Pancreas (tissue), 10 donors: Measurements from ENCODE around the gene SPAG9. TPM values are rescaled to one million over a fixed set of nuclear protein-coding genes. Genes with fewer than 3 reads are reported as not detected.

Source experiments
- ATAC-seq, 4 donors: fragments of 200-7000 bp; cut with Tn5 transposase; one replicate each; pipeline versions ENCODE4 v1.8.0 to v1.9.1; 2020; ENCODE audit warnings: mild to moderate bottlenecking in 4 of 4, moderate library complexity in 4 of 4
- DNase-seq, 6 donors: peaks; one replicate each; pipeline ENCODE4 v3.0.0-alpha.2; 2020
- FAIRE-seq: peaks from 2 replicates; lab custom pipeline; 2012; peaks lifted over from hg19 to GRCh38; lab: Jason Lieb, UNC
- H3K27ac ChIP-seq, 4 donors: fragments of 200-600 bp; sonication (generic); 1 replicate in 3 of 4; 2 replicates in 1 of 4; pipeline versions ENCODE4 v1.5.0 to v1.8.0; 2020
- H3K27me3 ChIP-seq, 4 donors: fragments of 200-600 bp; one replicate each; pipeline ENCODE4 v1.8.0; 2021
- H3K36me3 ChIP-seq, 3 donors: fragments of 200-600 bp; sonication (generic) in 1 of 3; one replicate each; pipeline versions ENCODE4 v1.5.0 to v1.8.0; 2020 to 2021
- H3K4me1 ChIP-seq, 3 donors: fragments of 200-600 bp; one replicate each; pipeline ENCODE4 v1.8.0; 2021
- H3K4me3 ChIP-seq, 4 donors: fragments of 200-600 bp; sonication (generic) in 2 of 4; one replicate each; pipeline versions ENCODE4 v1.5.0 to v1.8.0; 2020 to 2021
- H3K9me3 ChIP-seq, 4 donors: fragments of 200-600 bp; one replicate each; pipeline ENCODE4 v1.8.0; 2021
- CTCF ChIP-seq, 4 donors: fragments of 200-600 bp; sonication (generic) in 3 of 4; IDR thresholded peaks; one replicate each; pipeline versions ENCODE4 v1.5.0 to v1.8.0; 2021; ENCODE audit warnings: antibody characterized with exemption in 4 of 4
- whole genome bisulfite sequencing, 2 donors: extraction: QIAGEN DNeasy Blood & Tissue Kit; methylation state at CpG; one replicate each; pipeline ENCODE4 v1.1.7; 2013; 5-methylcytosine and 5-hydroxymethylcytosine counted together
- intact Hi-C, 3 donors: fragments of 100-400 bp; cut with DNase I; formaldehyde crosslinking; loops; one replicate each; pipeline versions ENCODE4 v1.11.1 to v1.14.2; 2022
- polyA plus RNA-seq, 2 donors: library from polyadenylated mRNA; stranded (reverse); fragments of 200-250 nt; gene quantifications; one replicate each; pipeline ENCODE4 v1.2.3, GENCODE V29; 2013
- total RNA-seq, 6 donors: library from RNA; stranded (reverse); fragmentation: NEBNext Ultra II Directional in 4 of 6; extraction: Animal tissue kit (Norgen Biotek cat#: 25700) in 4 of 6; gene quantifications; one replicate each; pipeline versions ENCODE4 v1.2.1 to v1.2.4, GENCODE V29; 2021 to 2023
- donor health status: healthy with polysubstance abuse.
- donor health status: DM: no; HTN: no; CAD: no; lungs with moderate emphysema.
- donor health status: DM: no; HTN: no; CAD: no.
- donor health status: control.
- donor health status: control.
- donor health status: Bipolar disorder and iron deficiency.
- donor health status: DM: yes; HTN: yes; CAD: no.
- donor health status: DM: no; HTN: no; CAD: no.
- donor health status: DM: no; HTN: no; CAD: no.
- donor health status: DM: yes; HTN: yes; CAD: no.

The SPAG9 gene
- total and polyA plus RNA-seq, 8 donors, result 18.7 to 56.1 (median 39.7) TPM

GRCh38 chr17:50961282-50962220 is 159.1 kb downstream of the SPAG9 start:
- Histone ChIP-seq H3K36me3 (peaks cover 0 to 22% (median 0%) of the 10 kb centered on the region in 3 donors), H3K4me1 (peaks cover 2 to 3% (median 3%) of the 10 kb centered on the region in 3 donors), H3K27ac (no peak overlapping the region), H3K4me3 (no peak overlapping the region), H3K27me3 (no peaks in the 10 kb centered on the region), H3K9me3 (no peaks in the 10 kb centered on the region)
- DNase-seq (no peak), FAIRE-seq (no peak), ATAC-seq (no peak)
- 73 to 79% methylated on average over 9 of the region's 9 CpGs for WGBS, 2 donors
- intact Hi-C loops, result no loop called here
- TF ChIP-seq CTCF (IDR thresholded peaks at IDR 0.05), result no peak

- Histone ChIP-seq H3K36me3 (peaks cover 0 to 8% (median 0%) of the 10 kb centered on the region in 3 donors), H3K4me1 (peaks cover 4 to 16% (median 12%) of the 10 kb centered on the region in 3 donors), H3K27ac (no peak overlapping the region), H3K9me3 (no peaks in the 10 kb centered on the region), H3K27me3 (no peaks in the 10 kb centered on the region), H3K4me3 (no peak overlapping the region)
- intact Hi-C loops, result loop anchor here (10.0 kb wide), 2 partner anchors 115 to 175 kb away; no protein-coding TSS in a partner anchor
- WGBS, 2 donors, result 92 to 96% methylated on average over 2 of the region's 2 CpGs
- ATAC-seq, result no peak
- FAIRE-seq, result no peak
- no peak for DNase-seq
- TF ChIP-seq CTCF (IDR thresholded peaks at IDR 0.05), result no peak
These were observed 161.3 kb downstream of the SPAG9 start for GRCh38 chr17:50959341-50959740.

GRCh38 chr17:50957600-50958575 is 162.8 kb downstream of the SPAG9 start:
- DNase-seq (no peak), FAIRE-seq (no peak), ATAC-seq (no peak)
- intact Hi-C loops, result loop anchor here (10.0 kb wide), 2 partner anchors 113 to 173 kb away; no protein-coding TSS in a partner anchor
- H3K9me3 ChIP-seq, result no peaks in the 10 kb centered on the region
- no peaks in the 10 kb centered on the region for H3K27me3 ChIP-seq
- no peak overlapping the region for H3K27ac ChIP-seq
- TF ChIP-seq CTCF (IDR thresholded peaks at IDR 0.05), result no peak
- 80 to 84% methylated on average over 15 of the region's 15 CpGs for WGBS, 2 donors
- peaks cover 4 to 16% (median 12%) of the 10 kb centered on the region in 3 donors for H3K4me1 ChIP-seq
- peaks cover 0 to 7% (median 0%) of the 10 kb centered on the region in 3 donors for H3K36me3 ChIP-seq
- no peak overlapping the region for H3K4me3 ChIP-seq

- H3K27ac ChIP-seq, result peak overlapping the region in 2 of 4 donors; percentile 23 to 45
- peaks cover 4 to 16% (median 12%) of the 10 kb centered on the region in 3 donors for H3K4me1 ChIP-seq
- peak in 5 of 6 donors; percentile 63 to 77 (median 72) for DNase-seq
- no peaks in the 10 kb centered on the region for H3K36me3 ChIP-seq
- no peaks in the 10 kb centered on the region for H3K9me3 ChIP-seq
- peak; percentile 47 to 63 (median 54) for TF ChIP-seq CTCF (IDR thresholded peaks at IDR 0.05)
- no peak for FAIRE-seq
- H3K4me3 ChIP-seq, result no peak overlapping the region
- peak; percentile 66 to 86 (median 80) for ATAC-seq
- 26 to 32% methylated on average over 13 of the region's 13 CpGs for WGBS, 2 donors
- H3K27me3 ChIP-seq, result no peaks in the 10 kb centered on the region
- intact Hi-C loops, result loop anchor here (10.0 kb wide), 2 partner anchors 112 to 172 kb away; no protein-coding TSS in a partner anchor
These were observed 163.7 kb downstream of the SPAG9 start for GRCh38 chr17:50956750-50957523.
